IPS DF 19.7 (cell line): Measurements from ENCODE around the gene CARD6.
"Not testable (repeated sequence)": the region's sequence is repeated elsewhere in the genome, so short reads cannot be mapped to it uniquely, and the experiment has no call there.

Experiments used
- DNase-seq: peaks from one replicate; pipeline ENCODE4 v3.0.0-alpha.2; 2013; ENCODE audit warnings: low read depth, low spot score

CARD6 gene

DNA sequence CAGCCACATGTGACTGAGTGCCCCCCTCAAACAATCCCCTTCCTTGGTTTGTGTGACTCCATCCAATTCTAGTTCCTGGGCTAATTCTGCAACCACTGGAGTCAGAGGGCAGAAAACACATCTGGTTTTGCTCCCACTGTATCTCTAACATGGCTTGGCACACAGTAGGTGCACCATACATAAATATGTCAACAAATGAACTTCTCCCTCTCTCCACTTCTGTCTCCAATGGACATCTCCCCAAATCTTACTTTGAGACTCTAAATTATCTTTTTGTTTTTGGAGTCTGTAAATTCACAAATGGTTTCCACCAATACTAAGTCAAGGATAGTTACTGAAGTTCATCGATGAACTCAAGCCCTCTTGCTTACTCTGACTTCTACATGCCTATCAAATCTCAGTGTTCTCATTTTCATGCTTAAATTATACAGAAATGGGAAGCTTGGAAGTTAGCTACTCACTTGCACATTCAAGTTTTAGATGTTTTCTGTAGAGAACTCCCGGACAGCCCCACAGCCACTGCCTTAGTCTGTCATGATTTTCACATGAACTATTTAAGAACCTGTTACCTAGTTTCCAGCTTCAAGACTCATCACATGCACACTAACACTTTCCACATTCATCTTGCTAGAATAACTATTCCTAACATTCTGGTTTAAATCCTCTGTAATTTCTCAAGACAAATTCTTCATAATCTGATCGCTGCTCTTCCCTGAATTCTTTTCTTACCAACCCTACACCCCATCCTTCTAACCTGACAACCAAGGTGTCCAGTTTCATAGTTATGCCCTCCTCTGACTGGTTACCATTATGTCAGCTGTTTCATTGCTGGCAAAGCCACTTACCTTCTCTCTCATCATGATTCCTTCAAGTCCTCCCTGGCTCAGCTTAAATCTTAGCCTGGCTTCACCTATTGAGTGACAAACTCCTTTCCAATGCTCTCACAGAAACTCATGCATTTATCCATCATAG lies 12.2 kb upstream of the CARD6 start:
- no peak for DNase-seq

DNA sequence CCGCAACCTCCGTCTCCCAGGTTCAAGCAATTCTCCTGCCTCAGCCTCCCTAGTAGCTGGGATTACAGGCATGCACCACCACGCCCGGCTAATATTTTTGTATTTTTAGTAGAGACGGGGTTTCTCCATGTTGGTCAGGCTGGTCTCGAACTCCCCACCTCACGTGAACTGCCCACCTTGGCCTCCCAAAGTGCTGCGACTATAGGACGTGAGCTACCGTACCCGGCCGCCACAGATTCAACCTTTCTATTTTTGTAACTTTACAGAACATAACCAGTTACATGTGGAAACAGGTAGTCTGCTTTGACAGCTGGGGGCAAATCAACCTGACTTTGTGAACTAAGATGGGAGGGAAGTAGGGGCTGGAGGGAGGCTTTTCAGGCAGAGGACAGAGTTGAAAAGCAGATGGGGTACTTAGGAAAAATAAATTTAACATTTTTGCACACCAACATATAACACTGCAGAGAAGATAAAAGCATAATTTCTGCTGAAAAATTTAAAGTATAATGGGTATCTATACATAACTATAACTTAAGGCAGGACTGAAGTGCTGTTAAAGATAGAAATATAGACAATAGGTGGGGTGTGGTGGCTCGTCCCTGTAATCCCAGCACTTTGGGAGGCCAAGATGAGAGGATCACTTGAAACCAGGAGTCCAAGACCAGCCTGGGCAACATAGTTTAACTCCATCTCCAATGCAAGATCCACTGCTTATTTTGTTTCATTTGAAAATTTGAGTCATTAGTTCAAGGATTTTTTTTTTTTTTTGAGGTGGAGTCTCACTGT lies 11.2 kb upstream of the CARD6 start:
- DNase-seq: no peak

DNA sequence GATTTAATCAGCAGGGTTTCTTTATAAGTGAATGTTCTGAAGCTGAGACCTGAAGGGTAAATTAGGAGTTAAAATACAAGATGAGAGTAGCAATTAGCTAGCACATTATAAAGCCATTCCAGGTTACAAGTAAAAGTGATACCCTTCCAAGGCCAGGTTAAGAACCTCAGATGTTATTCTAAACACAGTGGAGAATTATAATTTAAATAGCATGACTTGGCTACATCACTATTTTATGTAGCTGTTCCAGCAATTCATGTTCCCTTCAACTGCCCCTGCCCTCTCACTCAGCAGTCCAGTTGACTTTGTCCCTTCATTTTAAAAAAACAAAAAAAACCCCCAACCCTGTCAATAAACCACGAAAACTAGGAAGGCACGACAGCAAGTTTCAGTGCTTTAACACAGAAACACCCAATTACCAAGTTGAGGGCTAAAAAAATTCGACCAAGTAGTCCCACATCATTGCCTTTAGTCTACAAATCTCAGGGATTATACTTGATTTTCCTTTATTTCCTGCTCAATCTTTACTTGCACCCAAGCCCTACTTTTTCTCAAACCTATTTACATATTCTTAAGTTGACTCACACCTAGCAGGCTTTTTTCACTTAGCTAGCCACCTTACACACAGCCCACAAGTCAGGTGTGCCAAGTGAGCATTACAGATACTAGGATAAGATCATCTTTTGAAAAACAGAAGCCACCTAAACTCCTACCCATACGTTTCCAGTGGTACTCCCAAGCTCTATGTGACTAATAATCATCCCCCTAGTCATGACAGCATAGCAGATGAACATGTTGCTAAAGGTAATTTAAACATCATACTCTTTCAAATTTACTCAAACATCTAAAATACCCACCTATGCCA lies 9.6 kb upstream of the CARD6 start:
- no peak for DNase-seq

DNA sequence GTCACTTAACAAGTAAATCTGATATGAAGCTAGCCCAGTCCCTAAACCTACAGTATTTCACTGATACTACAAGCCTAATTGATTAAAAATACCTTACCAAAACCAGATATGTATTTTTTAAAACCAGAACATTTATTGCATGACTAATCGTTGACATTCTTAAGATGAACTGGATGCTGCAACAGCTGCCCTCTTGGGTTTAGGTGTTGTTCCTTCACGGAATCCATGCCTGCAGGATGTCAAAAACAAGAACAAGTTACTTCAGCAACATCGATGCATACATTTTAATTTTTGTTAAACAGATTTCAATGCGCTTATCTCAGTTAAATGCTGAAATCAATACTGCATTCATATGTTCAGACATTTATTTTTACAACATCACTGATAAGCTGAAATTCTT lies 8.8 kb upstream of the CARD6 start:
- no peak for DNase-seq

DNA sequence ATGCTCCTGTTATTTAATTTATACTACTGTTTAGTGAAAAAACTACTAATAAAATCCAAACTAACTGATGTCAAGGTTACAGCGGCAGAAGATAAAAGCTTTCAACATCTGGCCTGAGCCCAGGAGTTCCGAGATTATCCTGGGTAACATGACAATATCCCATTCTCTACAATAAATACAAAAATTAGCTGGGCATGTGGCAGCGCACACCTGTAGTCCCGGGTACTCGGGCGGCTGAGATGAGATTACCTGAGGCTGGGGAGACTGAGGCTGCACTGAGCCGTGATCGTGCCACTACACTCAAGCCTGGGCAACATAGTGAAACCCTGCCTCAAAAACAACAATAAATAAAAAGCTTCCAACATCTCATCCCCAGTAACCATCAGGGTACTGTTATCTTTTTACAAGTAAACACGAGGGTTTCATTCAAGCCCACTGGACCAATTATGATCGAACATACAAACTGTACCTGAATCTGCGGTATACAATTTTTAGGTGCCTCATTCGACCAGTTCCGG lies 7.4 kb upstream of the CARD6 start:
- no peak for DNase-seq

DNA sequence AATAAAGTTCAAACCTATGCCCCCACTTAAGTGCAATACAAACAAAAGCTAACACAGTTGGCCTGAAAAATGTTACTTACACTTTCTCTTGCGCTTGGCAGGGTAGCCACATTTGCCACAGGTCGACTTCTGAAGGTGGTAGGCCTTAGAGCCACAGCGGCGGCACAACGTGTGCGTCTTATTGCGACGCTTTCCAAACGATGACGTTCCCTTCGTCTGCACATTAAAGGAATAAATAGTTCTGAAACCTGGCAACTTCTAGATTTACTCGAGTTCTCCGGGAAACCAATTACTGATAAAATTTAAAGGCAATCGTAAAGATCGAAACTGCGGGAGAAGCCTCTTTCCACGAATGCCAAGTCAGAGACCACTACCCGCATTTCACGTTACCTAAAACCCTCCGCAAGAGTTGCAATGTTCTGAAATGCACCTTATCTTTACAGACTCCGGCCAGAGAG lies 6.7 kb upstream of the CARD6 start:
- DNase-seq: no peak

DNA sequence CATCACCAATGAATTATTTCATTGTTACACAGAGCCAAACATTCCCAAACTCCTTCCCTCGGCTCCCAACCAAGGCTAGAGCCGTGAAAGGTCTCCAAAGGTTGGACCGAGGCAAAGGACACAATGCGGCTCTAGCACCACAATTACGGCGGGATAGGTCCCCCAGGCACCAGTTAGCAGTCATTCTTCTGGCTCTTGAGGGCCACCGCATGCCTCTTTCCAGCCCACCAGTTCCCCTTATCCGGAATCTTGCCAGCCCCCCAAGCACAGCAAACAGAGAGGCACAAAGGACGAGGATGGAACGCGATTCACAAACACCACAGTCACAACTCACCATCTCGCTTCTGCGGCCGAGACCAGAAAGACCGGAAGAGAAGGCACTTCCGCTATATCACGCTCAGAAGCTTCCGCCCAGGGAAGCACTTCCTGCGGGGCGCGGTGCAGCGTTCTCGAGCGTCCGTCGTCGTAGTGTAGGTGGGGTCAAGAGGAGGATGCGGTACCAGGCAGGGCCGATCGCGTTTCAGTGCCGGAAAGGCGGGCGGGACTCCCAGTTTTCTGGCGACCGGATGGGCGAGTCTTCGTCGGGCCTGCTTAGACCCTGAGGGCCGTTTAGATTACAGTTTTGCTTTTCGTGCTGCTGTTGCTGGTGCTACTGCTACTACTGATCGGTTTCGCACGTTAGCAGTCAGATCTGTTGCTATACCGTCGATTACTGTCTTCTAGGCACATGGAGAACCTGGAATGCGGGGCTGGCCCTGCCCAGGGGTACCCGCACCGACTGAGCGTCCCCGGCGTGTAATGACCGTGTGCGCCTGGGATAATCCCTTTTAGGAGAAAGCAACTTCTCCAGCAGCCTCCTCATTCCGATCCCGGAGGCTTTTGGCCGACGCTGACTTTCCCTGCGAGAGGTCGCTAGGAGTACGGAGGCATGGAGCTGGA lies 6.0 kb upstream of the CARD6 start, which contains the start of gene RPL37:
Gene RPL37, minus strand, starts transcription at position 374 of the 939 bp plus-strand sequence. Its CDS starts 37 bp downstream, at position 337.
- DNase-seq: peak; percentile 91

DNA sequence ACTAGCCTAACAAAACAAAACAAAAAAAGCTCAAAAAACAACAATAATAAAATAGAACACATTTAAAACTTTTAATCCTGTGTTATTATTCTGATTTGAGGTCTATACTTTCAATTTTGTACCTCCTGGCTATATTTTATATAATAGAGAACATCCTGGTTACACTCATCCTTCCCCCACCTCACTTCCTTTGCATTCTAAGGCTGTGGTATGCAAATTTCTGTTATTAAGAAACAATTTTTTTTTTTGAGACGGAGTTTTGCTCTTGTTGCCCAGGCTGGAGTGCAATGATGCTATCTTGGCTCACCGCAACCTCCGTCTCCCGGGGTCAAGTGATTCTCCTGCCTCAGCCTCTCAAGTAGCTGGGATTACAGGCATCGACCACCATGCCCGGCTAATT lies 3.1 kb upstream of the CARD6 start:
- DNase-seq: no peak

DNA sequence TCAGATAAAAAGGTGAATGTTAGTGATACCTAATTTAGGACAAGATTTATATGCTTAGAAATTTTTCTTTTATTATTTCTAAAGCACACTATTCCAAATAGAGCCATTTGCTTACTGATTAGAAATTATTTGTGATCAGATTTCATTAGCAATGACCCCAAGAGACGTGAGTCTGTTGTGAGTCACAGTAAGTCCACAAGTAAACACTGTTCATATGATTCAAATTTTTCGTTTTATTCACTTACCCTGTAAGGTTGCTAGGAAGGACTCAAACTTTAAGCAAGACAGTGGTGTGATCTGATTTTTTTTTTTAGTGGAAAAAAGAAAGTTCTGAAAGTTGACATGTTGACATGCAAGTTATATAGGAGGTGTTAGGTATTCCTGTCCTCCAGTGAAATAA lies 1.2 kb downstream of the CARD6 start:
- no peak for DNase-seq

DNA sequence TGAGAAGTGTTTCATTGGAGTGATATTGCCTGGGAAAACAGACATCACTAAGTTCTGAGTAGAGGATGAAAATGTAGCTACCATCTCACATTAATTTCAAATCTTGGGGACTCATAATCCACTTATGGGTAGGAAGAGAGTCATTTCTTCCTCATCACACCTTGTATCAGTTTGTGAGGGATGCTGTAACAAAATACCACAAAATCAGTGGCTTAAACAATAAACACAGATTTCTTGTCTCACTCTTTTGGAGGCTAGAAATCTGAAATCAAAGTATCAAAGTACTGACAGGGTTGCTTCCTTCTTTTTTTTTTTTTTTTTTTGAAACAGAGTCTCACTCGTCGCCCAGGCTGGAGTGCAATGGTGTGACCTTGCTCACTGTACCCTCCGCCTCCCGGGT lies 3.4 kb downstream of the CARD6 start:
- DNase-seq: no peak

DNA sequence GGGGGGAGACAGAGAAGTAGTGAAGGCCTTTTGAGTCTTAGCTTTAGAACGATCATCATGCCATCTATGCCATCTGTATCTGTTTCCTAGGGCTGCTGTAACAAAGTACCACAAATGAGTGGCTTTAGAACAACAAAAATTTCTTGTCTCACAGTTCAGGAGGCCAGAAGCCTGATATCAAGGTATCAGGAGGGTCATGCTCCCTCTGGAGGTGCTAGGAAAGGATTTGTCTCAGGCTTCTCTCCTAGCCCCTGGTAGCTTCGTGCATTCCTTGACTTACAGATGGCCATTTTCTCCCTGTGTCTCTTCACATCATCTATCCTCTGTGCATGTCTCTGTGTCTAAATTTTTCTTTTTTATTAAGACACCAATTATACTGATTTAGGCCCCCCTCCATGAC lies 5.2 kb downstream of the CARD6 start:
- no peak for DNase-seq

DNA sequence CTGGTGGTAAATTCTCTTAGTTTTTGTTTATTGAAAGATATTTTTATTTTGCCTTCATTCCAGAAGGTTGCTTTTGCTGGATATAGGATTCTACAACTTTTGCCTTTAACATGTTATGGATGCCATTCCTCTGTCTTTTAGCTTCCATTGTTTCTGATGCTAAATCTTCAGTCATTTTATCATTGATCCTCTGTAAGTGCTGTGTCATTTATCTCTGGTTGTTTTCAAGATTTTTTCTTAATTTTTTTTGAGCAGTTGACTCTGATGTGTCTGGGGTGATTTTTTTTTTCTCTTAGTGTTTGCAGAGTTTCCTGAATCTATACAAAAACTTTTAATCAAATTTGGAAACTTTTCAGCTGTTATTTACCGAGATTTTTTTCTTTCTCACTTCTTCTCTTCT lies 6.4 kb downstream of the CARD6 start:
- no peak for DNase-seq

DNA sequence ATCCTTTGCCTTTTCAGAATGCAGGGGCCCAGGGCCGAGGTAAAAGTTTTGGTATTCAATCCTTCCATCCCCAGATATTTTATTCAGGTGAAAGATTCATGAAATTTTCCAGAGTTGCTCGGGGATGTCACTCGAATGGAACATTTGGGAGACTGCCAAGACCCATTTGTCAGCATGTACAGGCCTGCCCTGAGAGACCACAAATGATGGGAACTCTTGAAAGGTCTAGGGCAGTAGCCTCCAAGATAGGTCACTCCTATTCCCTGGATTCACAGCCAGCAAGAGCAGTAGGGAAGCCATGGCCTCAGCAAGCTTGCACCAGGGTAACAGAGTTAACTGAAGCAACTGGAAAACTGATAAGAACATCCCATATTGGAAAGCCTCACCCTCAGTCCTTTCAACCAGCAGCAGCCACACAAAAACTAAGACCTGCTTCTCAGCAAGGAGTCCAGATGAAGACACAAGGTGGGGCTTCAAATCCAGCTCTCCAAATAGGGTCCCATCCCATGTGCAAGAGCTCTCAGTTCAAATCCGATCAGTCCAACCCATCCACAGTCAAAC lies 12.5 kb downstream of the CARD6 start:
- DNase-seq: no peak

DNA sequence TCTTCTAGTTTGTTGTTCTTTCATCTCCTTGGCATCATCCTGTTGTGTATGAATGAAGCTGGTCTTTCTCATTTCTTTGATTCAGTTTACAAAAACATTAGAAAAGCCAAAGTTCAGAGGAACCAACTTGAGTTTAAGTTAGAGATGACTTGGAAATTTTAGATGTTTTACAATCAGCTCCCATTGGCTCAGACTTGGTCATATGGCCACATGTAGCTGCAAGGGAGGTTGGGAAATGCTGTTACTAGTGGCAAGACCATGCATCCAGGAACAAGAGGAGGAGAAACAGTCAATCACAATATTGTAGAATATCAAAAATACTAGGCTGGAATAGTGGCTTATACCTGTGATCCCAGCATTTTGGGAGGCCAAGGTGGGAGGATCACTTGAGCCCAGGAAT lies 19.5 kb downstream of the CARD6 start:
- no peak for DNase-seq

DNA sequence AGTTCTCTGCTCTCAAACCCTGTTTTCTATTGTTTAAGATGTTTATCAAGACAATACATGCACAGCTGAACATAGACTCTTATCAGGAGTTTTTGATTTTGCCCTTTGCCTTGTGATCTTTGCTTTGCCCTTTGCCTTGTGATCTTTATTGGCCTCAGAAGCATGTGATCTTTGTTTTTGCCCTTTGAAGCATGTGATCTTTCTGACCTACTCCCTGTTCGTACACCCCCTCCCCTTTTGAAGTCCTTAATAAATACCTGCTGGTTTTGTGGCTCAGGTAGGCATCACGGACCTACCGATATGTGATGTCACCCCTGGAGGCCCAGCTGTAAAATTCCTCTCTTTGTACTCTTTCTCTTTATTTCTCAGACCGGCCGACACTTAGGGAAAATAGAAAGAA lies 23.8 kb downstream of the CARD6 start:
- not testable (repeated sequence) for DNase-seq

DNA sequence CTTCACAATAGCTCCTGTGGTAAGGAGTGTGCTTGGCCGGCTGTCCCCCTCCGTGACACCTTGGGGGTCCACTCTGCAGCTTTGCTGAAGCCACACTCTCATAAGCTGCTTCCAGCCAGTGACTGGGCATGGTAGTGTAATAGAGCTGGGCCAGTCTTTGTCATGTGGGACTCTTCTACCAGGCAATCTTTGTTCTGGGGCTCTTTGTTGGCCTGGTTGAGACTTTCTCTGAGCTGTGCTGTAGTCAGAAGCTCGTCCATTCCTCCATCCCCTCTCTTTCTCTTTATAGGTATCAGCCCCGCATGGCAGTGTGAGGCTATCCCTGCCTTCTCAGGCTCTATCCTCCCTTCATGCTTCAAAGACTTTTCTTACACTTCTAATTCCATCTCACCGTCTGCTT lies 25.7 kb downstream of the CARD6 start:
- no peak for DNase-seq

DNA sequence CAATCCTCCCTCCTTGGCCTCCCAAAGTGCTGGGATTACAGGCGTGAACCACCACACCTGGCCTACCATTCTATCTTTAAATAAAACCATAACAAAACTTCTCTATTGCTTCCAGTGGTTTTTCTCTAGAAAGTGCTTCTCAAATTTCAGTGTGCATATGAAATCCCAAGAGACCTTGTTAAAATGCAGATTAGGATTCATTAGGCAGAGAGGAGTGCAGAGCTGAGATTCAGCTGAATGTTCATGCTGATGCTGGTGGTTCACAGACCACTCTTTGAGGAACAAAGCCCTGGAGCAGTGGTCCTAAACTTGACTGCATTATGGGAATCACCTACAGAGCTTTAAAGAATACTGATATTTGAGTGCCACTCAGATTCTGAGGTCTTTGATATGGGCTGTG lies 28.2 kb downstream of the CARD6 start:
- no peak for DNase-seq

DNA sequence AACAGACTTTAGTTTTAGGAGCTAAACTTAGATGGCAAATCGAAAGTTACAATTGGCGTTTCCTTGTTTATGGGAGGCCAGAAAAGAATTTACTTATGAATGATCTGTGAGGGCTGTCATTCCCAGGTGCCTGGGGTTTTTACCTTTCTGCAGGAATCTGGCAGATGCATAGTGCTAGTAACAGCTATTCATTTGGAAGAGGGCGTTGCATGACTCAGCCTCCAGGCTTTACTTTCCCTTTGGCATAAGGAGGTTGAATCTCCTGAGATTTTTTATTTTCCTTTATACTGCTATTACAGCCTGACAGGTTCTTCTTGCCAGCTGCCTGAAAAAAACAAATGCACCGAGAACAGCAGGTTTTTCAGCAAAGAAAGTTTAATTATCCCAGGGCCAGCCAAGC lies 30.0 kb downstream of the CARD6 start:
- DNase-seq: no peak

DNA sequence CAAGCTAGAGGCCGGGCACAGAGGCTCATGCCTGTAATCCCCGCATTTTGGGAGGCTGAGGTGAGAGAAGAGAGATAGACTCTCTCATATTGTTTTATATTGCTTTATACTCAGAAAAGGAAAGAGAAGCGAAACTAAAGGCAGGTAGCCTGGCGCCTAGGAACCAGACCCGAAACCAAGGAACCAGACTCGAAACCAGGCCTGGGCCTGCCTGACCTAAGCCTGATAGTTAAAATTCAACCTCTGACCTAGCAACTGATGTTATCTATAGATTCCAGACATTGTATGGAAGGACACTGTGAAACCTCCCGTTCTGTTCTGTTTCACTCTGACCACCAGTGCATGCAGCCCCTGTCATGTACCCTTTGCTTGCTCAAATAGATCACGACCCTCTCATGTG lies 31.1 kb downstream of the CARD6 start:
- DNase-seq: not testable (repeated sequence)
